Left ventricle myocardium superior (tissue), 1 donor: ENCODE data around the gene CLASP1. TPM values are rescaled to one million over a fixed set of nuclear protein-coding genes. Genes with fewer than 3 reads are reported as not detected.
"Not testable (repeated sequence)": the region's sequence is repeated elsewhere in the genome, so short reads cannot be mapped to it uniquely, and the experiment has no call there.

ENCODE experiments used
- ATAC-seq: fragments of 200-7000 bp; cut with Tn5 transposase; one replicate; pipeline ENCODE4 v1.9.1; 2020; ENCODE audit warnings: mild to moderate bottlenecking, moderate library complexity
- DNase-seq: peaks from one replicate; pipeline ENCODE4 v3.0.0-alpha.2; 2020
- intact Hi-C: fragments of 100-400 bp; cut with micrococcal nuclease; formaldehyde crosslinking; loops from one replicate; pipeline ENCODE4 v1.11.0; 2022
- total RNA-seq: library from RNA; stranded (reverse); fragmentation: NEBNext Ultra II Directional; extraction: Animal tissue kit (Norgen Biotek cat#: 25700); gene quantifications from one replicate; pipeline ENCODE4 v1.2.1, GENCODE V29; 2021
- donor health status: DM: no; HTN: yes; CAD: no; lungs with severe emphysema.

Gene CLASP1
- total RNA-seq, 1 donor from 2014 or later, result 66.5 TPM

DNA sequence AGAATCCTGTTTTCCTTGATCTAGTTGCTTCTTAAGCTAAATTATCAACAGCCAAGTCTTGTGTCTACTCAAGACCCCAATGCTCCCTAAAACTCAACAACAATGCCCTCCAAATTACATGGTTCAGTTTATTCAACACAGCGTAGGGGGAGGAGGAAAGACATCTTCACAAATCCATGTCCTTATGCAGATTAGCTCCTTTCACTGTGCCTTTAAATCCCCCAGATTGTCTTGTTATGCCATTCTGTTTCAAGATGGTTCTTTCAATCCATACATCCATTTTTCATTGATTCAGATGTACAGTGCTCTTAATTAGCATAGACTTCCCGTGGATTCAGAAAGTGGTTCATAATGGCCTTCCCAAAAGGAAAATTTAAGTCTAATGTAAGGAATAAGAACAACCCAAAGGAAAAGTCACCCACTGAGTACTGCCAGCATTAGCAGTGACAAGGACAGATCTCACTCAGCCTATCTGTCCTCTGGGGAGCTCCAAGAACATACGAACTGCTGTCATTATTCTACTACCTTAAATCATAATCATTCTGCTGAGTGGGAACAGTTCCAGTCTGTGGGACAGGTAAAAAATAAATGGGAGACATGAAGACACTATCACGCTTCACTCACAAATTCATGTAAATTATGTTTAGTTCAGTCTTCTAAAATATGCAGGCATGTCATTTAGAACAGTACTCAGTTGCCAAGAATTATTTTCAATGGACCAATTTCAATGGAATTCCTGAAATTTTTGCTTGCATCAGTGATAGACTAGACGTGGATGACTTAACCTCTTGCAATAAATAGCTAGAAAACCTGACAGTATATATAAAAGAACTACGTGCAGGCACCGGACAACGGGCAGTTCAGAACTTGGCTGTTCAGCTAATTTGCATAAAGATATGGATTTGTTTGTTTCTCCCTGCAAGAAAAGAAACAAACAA is 177.5 kb downstream of the CLASP1 start:
- DNase-seq (no peak), ATAC-seq (peak; percentile 50)
- intact Hi-C loops, result no loop called here

DNA sequence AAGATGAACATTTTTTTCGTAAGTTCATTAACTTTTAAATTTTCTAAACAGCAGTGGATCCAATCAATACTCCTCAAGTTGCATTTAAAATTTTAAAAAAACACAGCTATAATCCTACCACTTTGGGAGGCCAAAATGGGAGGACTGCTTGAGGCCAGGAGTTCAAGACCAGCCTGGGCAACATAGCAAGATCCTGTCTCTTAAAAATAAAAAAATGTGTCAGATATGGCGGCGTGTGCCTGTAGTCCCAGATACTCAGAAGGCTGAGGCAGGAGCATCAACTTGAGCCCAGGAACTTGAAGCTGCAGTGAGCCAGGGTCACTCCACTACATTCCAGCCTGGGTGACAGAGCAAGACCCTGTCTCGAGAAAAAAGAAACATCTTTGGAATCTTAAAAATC is 178.3 kb downstream of the CLASP1 start:
- ATAC-seq (no peak), DNase-seq (no peak)
- intact Hi-C loops, result no loop called here

DNA sequence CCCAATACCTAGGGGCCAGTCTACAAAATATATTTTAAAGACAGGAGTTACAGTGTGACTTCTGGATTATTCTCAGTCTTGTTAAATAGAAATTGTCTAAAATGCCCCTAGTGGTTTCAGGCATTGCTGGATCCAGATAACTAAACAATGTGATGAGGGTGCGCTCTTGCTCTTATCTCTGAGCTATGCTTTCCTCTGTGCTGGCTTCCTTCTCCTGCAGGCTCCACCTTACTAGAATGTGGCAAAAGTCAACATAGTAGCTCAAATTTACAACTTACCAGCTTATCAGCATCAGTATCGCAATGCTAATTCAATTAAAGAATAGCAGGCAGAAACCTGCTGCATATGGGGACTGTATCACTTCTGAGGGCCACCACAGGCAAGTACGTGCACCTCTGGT is 179.9 kb downstream of the CLASP1 start:
- DNase-seq (no peak), ATAC-seq (no peak)
- intact Hi-C loops, result no loop called here

DNA sequence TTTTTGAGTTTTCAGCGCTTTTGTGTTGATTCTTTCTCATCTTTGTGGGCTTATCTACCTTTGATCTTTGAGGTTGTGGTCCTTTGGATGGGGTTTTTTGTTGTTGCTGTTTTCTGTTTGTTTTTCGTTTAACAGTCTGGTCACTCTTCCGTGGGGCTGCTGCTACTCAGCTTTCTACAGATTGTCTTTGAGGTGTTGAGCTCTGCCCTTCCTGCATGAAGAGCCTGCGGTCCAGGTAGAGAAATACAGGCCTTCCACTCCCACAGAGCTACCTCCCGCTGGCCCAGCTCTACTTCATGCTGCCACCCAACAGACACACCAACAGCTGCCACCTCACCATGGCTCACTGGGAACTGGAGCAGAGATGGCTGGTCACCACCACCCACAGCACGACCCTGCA is 180.3 kb downstream of the CLASP1 start:
- intact Hi-C loops, result no loop called here
- DNase-seq (no peak), ATAC-seq (no peak)

DNA sequence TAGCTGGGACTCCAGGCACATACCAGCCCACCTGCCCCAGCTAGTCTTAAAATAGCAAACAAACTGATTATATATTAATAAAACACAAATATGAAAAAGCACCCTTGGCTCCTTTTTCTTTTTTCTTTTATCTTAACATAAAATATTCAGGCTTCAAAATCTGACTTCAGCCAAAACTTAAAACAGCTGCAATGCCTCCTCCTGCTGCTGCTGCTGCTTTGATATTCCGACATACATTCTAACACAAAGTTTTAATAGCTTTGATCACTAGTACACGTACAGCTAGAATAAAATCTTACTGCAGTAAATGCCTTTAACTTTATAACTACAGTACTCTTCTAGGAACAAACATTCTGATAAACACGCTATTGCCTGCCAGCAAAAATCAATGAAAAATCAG is 190.0 kb downstream of the CLASP1 start:
- DNase-seq, result no peak
- intact Hi-C loops, result no loop called here
- no peak for ATAC-seq

DNA sequence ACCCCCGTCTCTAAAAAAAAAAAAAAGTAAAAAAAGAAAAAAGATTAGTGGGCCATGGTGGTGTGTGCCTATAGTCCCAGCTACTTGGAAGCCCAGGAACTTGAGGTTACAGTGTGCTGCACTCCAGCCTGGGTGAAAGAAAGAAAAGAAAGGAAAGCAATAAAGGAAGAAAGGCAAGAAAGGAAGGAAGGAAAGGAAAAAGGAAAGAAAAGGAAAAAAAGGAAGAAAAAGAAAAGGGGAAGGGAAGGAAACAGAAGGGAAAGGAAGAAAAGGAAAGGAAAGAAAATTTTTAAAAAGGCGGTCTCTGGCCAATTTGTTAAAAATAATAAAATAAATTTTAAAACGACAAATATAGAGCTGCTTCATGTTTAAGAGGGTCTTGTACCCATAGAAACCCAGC is 192.9 kb downstream of the CLASP1 start:
- DNase-seq (no peak), ATAC-seq (no peak)
- intact Hi-C loops, result no loop called here

DNA sequence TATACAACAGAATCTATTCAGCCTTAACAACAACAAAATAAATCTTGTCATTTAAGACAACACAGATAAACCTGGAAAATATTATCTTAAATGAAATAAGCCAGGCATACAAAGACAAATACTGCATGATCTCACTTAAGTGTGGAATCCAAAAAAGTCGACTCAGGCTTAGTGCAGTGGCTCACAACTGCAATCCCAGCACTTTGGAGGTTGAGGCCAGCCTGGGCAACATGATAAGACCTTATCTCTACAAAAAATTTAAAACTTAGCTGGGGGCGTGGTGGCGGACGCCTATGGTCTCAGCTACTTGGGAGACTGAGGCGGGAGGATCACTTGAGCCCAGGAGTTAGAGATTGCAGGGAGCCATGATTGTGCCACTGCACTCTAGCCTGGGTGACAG is 193.8 kb downstream of the CLASP1 start:
- intact Hi-C loops, result no loop called here
- no peak for DNase-seq
- ATAC-seq, result no peak

DNA sequence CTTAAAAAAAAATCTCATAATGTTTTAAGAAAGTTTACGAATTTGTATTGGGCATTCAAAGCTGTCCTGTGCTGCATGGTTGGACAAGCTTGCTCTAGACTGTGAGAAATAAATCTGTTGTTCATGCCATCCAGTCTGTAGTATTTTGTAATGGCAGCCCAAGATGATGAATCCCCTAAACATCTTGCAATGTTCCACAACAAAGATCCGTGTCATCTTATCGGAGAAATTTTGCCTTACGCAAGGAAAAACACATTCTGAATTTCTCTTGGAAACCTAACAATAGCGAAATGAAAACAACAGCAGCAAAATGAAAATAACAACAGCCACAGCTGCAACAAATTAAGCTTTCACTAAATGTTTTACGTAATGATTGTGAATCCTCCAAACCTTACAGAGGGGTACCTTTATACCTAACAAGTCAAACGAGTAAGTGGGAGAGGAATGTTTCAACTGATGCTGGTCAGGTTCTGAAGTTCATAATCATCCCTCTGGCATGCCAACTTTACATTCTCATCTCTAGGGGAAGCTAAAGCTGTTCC is 194.6 kb downstream of the CLASP1 start:
- DNase-seq (no peak), ATAC-seq (no peak)
- intact Hi-C loops, result no loop called here

DNA sequence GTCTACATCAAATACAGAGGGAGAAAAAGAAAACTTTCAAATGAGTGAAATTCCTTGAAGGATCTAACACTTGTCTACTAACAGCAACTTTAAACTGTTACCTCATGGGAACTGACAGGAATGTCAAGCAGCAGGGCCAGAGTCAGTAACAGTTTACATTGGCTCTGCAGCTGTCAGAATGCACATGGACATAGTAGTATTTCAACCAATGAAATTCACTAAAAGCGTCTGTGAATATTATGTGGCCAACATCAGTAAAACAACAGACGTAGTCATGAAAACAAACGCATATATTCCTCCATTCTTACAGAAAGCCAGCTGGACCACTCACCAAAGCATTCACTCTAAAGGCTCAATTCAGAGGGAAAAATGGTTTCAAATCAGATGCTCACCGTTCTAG is 197.9 kb downstream of the CLASP1 start:
- intact Hi-C loops, result no loop called here
- DNase-seq (no peak), ATAC-seq (no peak)

DNA sequence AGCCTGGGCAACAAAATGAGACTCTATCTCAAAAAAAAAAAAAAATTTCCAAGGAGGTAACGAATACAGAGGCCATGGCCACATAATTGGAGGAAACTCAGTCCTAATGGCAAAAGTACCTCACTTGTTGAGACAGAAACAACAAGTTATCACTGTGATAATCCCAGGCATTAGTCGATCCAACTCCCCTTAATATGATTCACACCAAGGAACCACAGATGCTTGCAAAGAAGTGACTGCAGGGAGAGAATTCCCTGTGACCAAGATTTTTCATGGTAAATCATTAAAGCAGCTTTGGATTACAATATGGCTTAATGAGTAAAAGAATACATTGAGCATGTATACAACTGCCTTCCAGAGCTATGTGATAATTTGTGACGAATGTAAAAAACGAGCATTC is 199.0 kb downstream of the CLASP1 start:
- intact Hi-C loops, result no loop called here
- no peak for DNase-seq
- ATAC-seq, result no peak

DNA sequence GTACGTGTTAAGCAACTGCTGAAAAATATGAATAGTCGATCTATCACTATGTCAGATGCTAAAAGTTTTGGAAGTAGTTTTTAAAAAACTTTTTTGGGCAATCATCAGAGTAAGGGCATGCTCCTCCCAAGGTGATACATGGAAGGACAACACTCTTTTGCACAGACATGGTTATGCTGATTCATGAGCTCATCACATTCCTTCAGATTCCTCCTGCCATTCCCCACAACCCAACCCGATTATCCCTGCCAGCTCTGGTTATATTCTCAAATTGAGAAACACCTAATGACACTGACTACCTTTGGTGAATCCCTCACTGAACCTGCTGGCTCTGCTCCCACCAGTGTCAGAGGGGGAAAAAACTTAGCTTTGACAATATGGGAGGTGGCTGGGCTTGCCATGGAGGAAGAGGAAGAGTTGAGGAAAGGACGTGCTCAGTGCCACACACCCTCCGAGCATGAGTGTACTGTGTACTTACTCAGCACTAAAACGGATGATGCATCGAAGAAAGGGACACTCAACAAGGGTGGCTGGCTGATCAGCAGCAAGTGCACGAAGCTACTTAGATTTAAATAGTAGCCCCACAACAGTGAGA is 202.5 kb downstream of the CLASP1 start:
- DNase-seq (no peak), ATAC-seq (no peak)
- intact Hi-C loops, result no loop called here

DNA sequence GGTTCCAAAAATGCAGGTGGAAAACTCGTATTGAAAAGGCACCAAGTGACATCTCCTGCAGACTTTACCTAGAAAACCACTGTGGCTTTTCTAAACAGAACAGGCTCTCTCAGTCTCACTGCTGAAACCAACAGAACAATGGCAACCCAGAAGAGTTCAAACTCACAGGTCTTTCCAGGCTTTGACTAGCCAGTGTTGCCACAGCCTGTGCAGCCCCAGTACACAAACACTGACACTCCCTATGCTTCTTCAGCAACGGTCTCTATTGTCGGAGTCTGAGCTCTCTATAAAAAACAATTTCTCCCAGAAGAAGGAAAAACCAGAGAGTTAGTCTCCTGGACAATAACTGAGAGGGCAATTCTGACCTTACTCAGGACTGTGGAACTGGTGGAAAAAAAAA is 206.4 kb downstream of the CLASP1 start:
- DNase-seq (no peak), ATAC-seq (no peak)
- intact Hi-C loops, result no loop called here

DNA sequence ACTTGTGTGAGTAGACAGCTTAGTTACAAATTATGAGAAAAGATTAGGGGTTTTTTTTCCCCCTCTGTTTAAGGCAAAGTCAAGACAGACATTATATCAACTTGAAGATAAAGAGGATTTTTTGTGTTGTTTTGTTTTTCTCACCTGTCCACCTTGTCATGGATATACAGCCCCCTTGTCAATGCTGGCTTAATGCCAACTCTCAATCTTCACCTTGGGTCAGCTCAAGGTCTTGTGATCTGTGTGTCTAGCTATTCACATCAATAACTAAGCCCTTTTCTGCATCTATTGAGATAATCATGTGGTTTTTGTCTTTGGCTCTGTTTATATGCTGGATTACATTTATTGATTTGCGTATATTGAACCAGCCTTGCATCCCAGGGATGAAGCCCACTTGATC is 211.0 kb downstream of the CLASP1 start:
- ATAC-seq, intact Hi-C loops, DNase-seq: not testable (repeated sequence)

DNA sequence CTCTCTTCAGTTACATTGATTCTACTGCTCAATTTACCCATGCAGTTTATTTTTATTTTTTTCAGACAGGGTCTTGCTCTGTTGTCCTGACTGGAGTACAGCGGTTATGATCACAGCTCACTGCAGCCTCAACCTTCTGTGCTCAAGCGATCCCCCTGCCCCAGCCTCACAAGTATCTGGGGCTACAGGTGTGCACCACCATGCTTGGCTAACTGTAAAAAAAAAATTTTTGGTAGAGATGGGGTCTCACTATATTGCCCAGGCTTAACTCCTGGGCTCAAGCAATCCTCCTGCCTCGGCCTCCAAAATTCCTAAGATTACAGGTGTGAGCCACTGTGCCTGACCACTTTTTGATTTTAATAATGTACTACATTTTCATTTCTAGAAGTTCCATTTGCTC is 212.3 kb downstream of the CLASP1 start:
- ATAC-seq (no peak), DNase-seq (no peak)
- intact Hi-C loops, result no loop called here

DNA sequence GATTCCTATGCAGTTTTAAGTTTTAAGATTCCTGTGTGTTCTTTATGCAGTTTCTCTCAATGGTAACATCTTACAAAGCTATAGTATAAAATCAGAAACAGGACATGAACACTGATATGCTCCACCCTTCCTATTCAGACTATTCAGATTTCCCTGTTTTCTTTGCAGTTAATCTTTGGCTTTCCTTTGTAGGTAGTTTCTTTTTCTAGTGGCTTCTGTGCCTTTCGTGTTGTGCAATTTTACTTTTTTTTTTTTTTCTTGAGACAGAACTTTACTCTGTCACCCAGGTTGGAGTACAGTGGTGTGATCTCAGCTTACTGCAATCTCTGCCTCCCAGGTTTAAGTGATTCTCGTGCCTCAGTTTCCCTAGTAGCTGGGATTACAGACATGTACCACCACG is 213.5 kb downstream of the CLASP1 start:
- DNase-seq (no peak), ATAC-seq (no peak)
- intact Hi-C loops, result no loop called here

DNA sequence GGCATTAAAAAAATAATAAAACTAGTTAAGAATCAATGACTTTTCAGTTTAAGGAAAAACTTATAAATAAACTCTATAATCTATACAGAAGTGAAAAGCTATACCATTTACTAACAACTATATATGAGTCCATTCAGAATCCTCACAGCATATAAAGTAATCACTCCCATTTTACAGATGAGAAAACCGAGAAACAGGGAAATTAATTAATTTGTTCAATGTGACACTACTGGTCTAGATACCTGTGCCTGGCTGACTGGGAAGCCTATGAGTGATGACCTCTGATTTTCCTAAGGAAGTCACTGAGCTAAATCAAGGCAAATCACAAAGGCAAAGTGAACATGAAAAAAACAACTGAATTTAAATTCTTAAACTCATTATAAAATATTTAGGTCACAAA is 218.0 kb downstream of the CLASP1 start:
- ATAC-seq (no peak), DNase-seq (no peak)
- intact Hi-C loops, result no loop called here

DNA sequence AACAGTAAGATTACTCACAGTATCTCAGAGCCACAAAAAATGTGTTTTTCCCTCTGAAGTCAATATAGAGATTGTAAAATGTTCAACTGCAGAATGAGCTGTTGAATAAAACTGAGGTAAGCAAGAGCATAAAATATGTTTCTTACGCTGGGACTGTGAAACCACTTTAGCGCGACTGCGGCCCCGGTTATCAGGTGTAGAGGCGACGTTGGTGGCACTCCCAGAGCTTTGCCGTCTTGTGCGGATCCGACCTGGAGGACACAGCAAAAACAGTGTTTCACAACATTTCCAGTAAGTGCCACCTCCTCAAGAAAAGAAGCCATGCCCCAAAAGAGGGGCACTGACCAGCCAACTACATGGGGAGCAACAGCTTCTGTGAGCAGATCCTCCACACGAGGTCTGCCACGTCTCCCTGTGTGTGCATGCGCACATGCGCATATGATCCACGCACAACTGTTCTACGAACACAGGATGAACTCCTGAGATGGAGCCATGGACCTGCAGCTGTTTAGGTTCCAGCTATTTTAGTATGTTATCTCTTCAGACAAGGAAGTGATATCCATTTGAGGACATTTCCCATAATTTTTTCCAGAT is 219.2 kb downstream of the CLASP1 start:
- DNase-seq (peak; percentile 37), ATAC-seq (peak; percentile 72)
- intact Hi-C loops, result no loop called here

DNA sequence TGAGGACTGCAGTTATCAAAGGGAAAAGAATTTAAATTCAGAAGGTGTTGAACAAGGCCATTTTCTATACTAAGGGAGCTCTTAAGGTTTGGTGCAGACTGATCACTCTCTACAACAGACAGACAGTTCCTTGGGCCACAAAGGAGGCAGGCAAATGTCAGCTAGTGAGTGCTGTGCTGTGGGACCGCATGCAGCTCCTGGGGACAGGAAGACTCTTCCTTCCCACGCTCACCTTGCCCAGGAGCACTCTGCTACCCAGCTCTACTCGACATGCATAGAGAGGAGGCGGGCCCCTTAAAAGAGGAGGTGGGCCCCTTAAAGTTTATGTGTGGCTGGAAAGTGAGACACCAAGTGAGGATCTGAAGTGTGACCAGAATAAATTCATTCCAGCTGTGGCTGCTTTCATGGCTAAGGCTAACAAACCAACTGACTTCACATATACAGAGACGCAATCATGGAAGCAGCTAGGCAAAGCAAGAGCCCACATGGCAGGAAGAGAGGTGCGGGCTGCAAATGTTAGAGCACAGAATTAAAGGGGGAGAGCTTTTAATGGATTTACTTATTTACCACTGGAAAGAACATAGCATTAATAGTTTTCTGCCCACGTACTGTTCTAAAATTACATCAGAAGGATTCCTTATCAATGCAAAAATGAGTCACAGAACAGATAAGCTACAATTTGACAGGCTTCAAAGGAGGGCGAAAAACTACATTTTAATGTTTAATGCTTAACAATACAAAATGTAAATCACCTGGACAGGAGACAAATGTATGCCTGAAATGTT is 220.0 kb downstream of the CLASP1 start:
- DNase-seq (no peak), ATAC-seq (peak; percentile 47)
- intact Hi-C loops, result no loop called here

DNA sequence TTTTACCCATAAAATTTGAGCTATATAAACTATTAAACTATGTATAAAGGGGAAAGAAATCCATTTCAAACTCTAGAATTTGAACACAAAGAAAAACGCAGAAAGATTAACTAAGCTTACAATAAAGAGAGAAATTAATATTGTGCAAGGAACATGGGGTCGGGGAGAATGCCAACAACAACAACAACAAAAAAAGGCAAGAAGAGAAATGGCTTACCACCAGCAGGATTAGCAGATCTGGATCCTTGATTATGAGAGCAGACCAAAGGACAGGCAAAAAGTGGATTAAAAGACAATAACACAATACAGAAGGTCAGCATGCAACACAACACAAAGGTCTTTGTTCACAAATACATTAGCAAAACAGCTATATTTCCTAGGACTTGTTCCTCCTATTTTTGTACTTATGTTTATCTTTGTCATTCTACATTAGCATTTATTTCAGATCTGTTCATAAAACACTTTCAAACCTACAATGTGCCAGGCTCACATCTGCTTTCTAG is 222.0 kb downstream of the CLASP1 start:
- no peak for DNase-seq
- intact Hi-C loops, result no loop called here
- ATAC-seq, result no peak
